Peyer's patch (tissue), 4 donors: ENCODE data around the gene KLK10. TPM values are rescaled to one million over a fixed set of nuclear protein-coding genes. Genes with fewer than 3 reads are reported as not detected.

Source experiments
- DNase-seq, 3 donors: peaks; one replicate each; pipeline ENCODE4 v3.0.0-alpha.2; 2017 to 2019
- H3K27ac ChIP-seq, 4 donors: fragments of 200-600 bp; sonication (generic); one replicate each; pipeline ENCODE4 v1.5.1; 2016 to 2019
- H3K27me3 ChIP-seq, 2 donors: fragments of 200-600 bp; sonication (generic); one replicate each; pipeline ENCODE4 v1.5.1; 2019
- H3K36me3 ChIP-seq, 3 donors: fragments of 200-600 bp; sonication (generic); one replicate each; pipeline ENCODE4 v1.5.1; 2016 to 2019
- H3K4me1 ChIP-seq, 4 donors: fragments of 200-600 bp; sonication (generic); one replicate each; pipeline ENCODE4 v1.5.1; 2016 to 2019
- H3K4me3 ChIP-seq, 4 donors: fragments of 200-600 bp; sonication (generic); 1 replicate in 3 of 4; 2 replicates in 1 of 4; pipeline ENCODE4 v1.5.1; 2016 to 2019; ENCODE audit warnings: mild to moderate bottlenecking in 1 of 4
- H3K9me3 ChIP-seq, 4 donors: fragments of 200-600 bp; sonication (generic); one replicate each; pipeline ENCODE4 v1.5.1; 2016 to 2019; ENCODE audit warnings: mild to moderate bottlenecking in 1 of 4
- CTCF ChIP-seq, 6 experiments: fragments of 450-650 bp in 4 of 6; fragments of 200-600 bp in 2 of 6; sonication (generic) in 1 of 6; IDR thresholded peaks; one replicate each; pipeline ENCODE4 v1.5.1; 2017 to 2019; ENCODE audit warnings: antibody characterized with exemption in 6 of 6, mild to moderate bottlenecking in 3 of 6, moderate library complexity in 1 of 6
- POLR2A ChIP-seq, 2 donors: fragments of 450-650 bp; IDR thresholded peaks; one replicate each; pipeline ENCODE4 v1.5.1; 2017; ENCODE audit warnings: antibody characterized with exemption in 2 of 2, mild to moderate bottlenecking in 2 of 2, moderate library complexity in 2 of 2
- total RNA-seq, 4 donors: library from RNA; depleted of rRNA; stranded (reverse); fragments of >200 nt; gene quantifications; one replicate each; pipeline ENCODE4 v1.1.0, GENCODE V29; 2016

The KLK10 gene
- total RNA-seq, 4 donors from 2014 or later, result 2.4 to 6.3 TPM; not detected in 2

- no peak overlapping the region for H3K27ac ChIP-seq
Observed at GRCh38 chr19:51005248-51005647, 14.3 kb downstream of the KLK10 start.

GRCh38 chr19:51003316-51003715 is 16.2 kb downstream of the KLK10 start:
- no peak for DNase-seq
- Histone ChIP-seq H3K36me3 (no peaks in the 10 kb centered on the region), H3K4me1 (no peaks in the 10 kb centered on the region), H3K27ac (no peak overlapping the region), H3K4me3 (no peak overlapping the region), H3K9me3 (no peaks in the 10 kb centered on the region), H3K27me3 (no peaks in the 10 kb centered on the region)
- TF ChIP-seq POLR2A (IDR thresholded peaks at IDR 0.05) (no peak), CTCF (IDR thresholded peaks at IDR 0.05) (no peak)

More at GRCh38 chr19:51005248-51005647, 14.3 kb downstream of the KLK10 start:
- Histone ChIP-seq H3K27me3 (no peaks in the 10 kb centered on the region), H3K4me3 (no peak overlapping the region), H3K9me3 (no peaks in the 10 kb centered on the region), H3K4me1 (no peaks in the 10 kb centered on the region), H3K36me3 (no peaks in the 10 kb centered on the region)
- TF ChIP-seq CTCF (IDR thresholded peaks at IDR 0.05), result no peak
- TF ChIP-seq POLR2A (IDR thresholded peaks at IDR 0.05), result no peak
- DNase-seq, result no peak

GRCh38 chr19:51002542-51003311 is 16.8 kb downstream of the KLK10 start:
- TF ChIP-seq CTCF (IDR thresholded peaks at IDR 0.05) (no peak), POLR2A (IDR thresholded peaks at IDR 0.05) (no peak)
- Histone ChIP-seq H3K4me3 (no peak overlapping the region), H3K9me3 (no peaks in the 10 kb centered on the region), H3K36me3 (no peaks in the 10 kb centered on the region), H3K4me1 (no peaks in the 10 kb centered on the region), H3K27me3 (no peaks in the 10 kb centered on the region), H3K27ac (no peak overlapping the region)
- no peak for DNase-seq

GRCh38 chr19:51002089-51002532 is 17.4 kb downstream of the KLK10 start:
- TF ChIP-seq CTCF (IDR thresholded peaks at IDR 0.05) (no peak), POLR2A (IDR thresholded peaks at IDR 0.05) (no peak)
- Histone ChIP-seq H3K36me3 (no peaks in the 10 kb centered on the region), H3K27me3 (no peaks in the 10 kb centered on the region), H3K27ac (no peak overlapping the region), H3K4me3 (no peak overlapping the region), H3K4me1 (no peaks in the 10 kb centered on the region), H3K9me3 (no peaks in the 10 kb centered on the region)
- no peak for DNase-seq

- H3K27me3 ChIP-seq, result no peaks in the 10 kb centered on the region
- H3K36me3 ChIP-seq, result no peaks in the 10 kb centered on the region
- no peak within 1 kb of the TSS for H3K27ac ChIP-seq
- no peak for DNase-seq
- H3K4me3 ChIP-seq, result no peak within 1 kb of the TSS
- TF ChIP-seq POLR2A (IDR thresholded peaks at IDR 0.05) (no peak), CTCF (IDR thresholded peaks at IDR 0.05) (no peak)
- no peaks in the 10 kb centered on the region for H3K9me3 ChIP-seq
- H3K4me1 ChIP-seq, result no peaks in the 10 kb centered on the region
Observed at GRCh38 chr19:51001515-51001914, 18.0 kb downstream of the KLK10 start, which contains the start of gene KLK8. KLK8 (minus strand) TSS chr19:51001604; CDS start chr19:51001167, 437 bp downstream.
